ENCODE measurements around the gene SCMH1.
"Not testable (repeated sequence)": the region's sequence is repeated elsewhere in the genome, so short reads cannot be mapped to it uniquely, and the experiment has no call there.

DNA sequence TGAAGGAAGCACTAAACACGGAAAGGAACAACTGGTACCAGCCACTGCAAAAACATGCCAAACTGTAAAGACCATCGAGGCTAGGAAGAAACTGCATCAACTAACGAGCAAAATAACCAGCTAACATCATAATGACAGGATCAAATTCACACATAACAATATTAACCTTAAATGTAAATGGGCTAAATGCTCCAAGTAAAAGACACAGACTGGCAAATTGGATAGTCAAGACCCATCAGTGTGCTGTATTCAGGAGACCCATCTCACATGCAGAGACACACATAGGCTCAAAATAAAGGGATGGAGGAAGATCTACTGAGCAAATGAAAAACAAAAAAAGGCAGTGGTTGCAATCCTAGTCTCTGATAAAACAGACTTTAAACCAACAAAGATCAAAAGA lies 63.9 kb downstream of the SCMH1 start:
- TF ChIP-seq POLR2AphosphoS5, CTCF (IDR thresholded peaks at IDR 0.05): not testable (repeated sequence)

All from gastroesophageal sphincter (tissue), 3 donors.